HepG2 (cell line): Measurements from ENCODE around the gene GPR89B.
"Not testable (repeated sequence)": the region's sequence is repeated elsewhere in the genome, so short reads cannot be mapped to it uniquely, and the experiment has no call there.

Experiments used
- CC2D1A ChIP-seq: sonication (generic); formaldehyde crosslinking; IDR thresholded peaks from 2 replicates; pipeline ENCODE4 v1.8.1; 2023; ENCODE audit warnings: mild to moderate bottlenecking, missing genetic modification reagents
- POLR2A ChIP-seq, 2 experiments: IDR thresholded peaks; 2 replicates each; pipeline ENCODE4 v1.6.1; 2011; ENCODE audit warnings: low read depth in 2 of 2, low read length in 2 of 2, mild to moderate bottlenecking in 1 of 2, moderate library complexity in 1 of 2; ENCODE audit not compliant: insufficient read depth in 1 of 2

- TF ChIP-seq POLR2A (IDR thresholded peaks at IDR 0.05; ENCODE audit: insufficient read depth in 1 of 2, low read depth in 2 of 2, low read length in 2 of 2); CC2D1A (CRISPR knock-in tag): not testable (repeated sequence)
These were observed 21.3 kb downstream of the GPR89B start for GRCh38 chr1:147949517-147949916.
